K562 (cell line): ENCODE measurements around the gene ATXN2L. TPM values are rescaled to one million over a fixed set of nuclear protein-coding genes. Genes with fewer than 3 reads are reported as not detected.
A peak's percentile ranks its signal among the peaks of the same experiment; 100 is the strongest.

Experiments used
- ATF1 ChIP-seq, 2 experiments: fragments of 450-650 bp in 1 of 2; IDR thresholded peaks; 2 replicates each; pipeline ENCODE4 v1.6.1; 2016; ENCODE audit warnings: missing compliant biosample characterization in 1 of 2, missing genetic modification characterization in 1 of 2
- CEBPG ChIP-seq, 3 experiments: fragments of 200-800 bp in 1 of 3; sonication (Bioruptor generic) in 1 of 3; sonication (generic) in 1 of 3; formaldehyde crosslinking in 1 of 3; IDR thresholded peaks in 2 of 3; conservative IDR thresholded peaks in 1 of 3; 2 replicates each; pipeline versions ENCODE4 v1.6.1 to v1.8.0; 2016 to 2022; ENCODE audit warnings: missing compliant biosample characterization in 2 of 3, missing genetic modification characterization in 2 of 3, mild to moderate bottlenecking in 1 of 3, missing genetic modification reagents in 1 of 3
- DPF2 ChIP-seq: fragments of 450-650 bp; IDR thresholded peaks from 2 replicates; pipeline ENCODE4 v1.6.1; 2016
- ELF4 ChIP-seq: fragments of 450-650 bp; formaldehyde crosslinking; IDR thresholded peaks from 2 replicates; pipeline ENCODE4 v1.4.0; 2022; ENCODE audit warnings: missing genetic modification characterization
- PCBP2 ChIP-seq: fragments of 200-400 bp; formaldehyde crosslinking; IDR thresholded peaks from 2 replicates; pipeline ENCODE4 v1.6.1; 2018; ENCODE audit warnings: low read length, low read depth, mild to moderate bottlenecking, moderate library complexity; ENCODE audit not compliant: poor library complexity, severe bottlenecking
- PHF21A ChIP-seq: fragments of 450-650 bp; IDR thresholded peaks from 2 replicates; pipeline ENCODE4 v1.6.1; 2017; ENCODE audit warnings: low read depth, borderline replicate concordance
- PHTF2 ChIP-seq: fragments of 250-450 bp; sonication (Bioruptor Pico); IDR thresholded peaks from 2 replicates; pipeline ENCODE4 v1.5.0; 2021; ENCODE audit warnings: mild to moderate bottlenecking
- POLR2AphosphoS2 ChIP-seq: IDR thresholded peaks from 2 replicates; pipeline ENCODE4 v1.6.1; 2012; ENCODE audit warnings: low read length, improper control_type of control experiment
- POLR2AphosphoS5 ChIP-seq: IDR thresholded peaks from 2 replicates; pipeline ENCODE4 v1.6.1; 2011; ENCODE audit warnings: mild to moderate bottlenecking, low read depth, low read length, moderate library complexity; ENCODE audit not compliant: control insufficient read depth, insufficient read depth
- TEAD4 ChIP-seq, 2 experiments: sonication (generic) in 1 of 2; formaldehyde crosslinking in 1 of 2; IDR thresholded peaks; 2 replicates each; pipeline versions ENCODE4 v1.6.1 to v1.8.0; 2012 to 2022; ENCODE audit warnings: borderline replicate concordance in 1 of 2, inconsistent platforms in 1 of 2, low read length in 1 of 2, mild to moderate bottlenecking in 1 of 2, missing genetic modification reagents in 1 of 2
- ZNF324 ChIP-seq: fragments of 250-450 bp; sonication (Bioruptor Pico); IDR thresholded peaks from 2 replicates; pipeline ENCODE4 v1.4.0; 2020; ENCODE audit warnings: mild to moderate bottlenecking
- polyA plus RNA-seq, 8 experiments: library from polyadenylated mRNA; depleted of rRNA in 4 of 8; stranded (reverse) in 5 of 8; unstranded in 3 of 8; fragments of >200 nt; fragmentation: Nextera tagmentation in 2 of 8; fragmentation: Illumina TruSeq in 1 of 8; extraction: Ambion mirVana in 2 of 8; extraction: Trizol in 1 of 8; gene quantifications; 2 replicates each; pipeline versions ENCODE4 v1.2.1 to v1.2.3, GENCODE V29; 2011 to 2014; ENCODE audit warnings: inconsistent platforms in 1 of 8, missing spikeins in 1 of 8
- total RNA-seq, 7 experiments: library from RNA; depleted of rRNA in 6 of 7; stranded (reverse); fragments of >200 nt in 6 of 7; fragmentation: Illumina TruSeq in 2 of 7; extraction: Trizol in 2 of 7; gene quantifications; 2 replicates each; pipeline versions ENCODE4 v1.2.1 to v1.2.3, GENCODE V29; 2011 to 2021; ENCODE audit warnings: low replicate concordance in 1 of 7
- TF ChIP-seq, protein P1 (sequence below): sonication (generic); formaldehyde crosslinking; IDR thresholded peaks from 2 replicates; pipeline ENCODE4 v1.8.1; 2023; ENCODE audit warnings: missing genetic modification reagents, mild to moderate bottlenecking, borderline replicate concordance

The ATXN2L gene
- total and polyA plus RNA-seq, 9 of the 15 experiments (the other 6 are each of a cell fraction or from before 2014, with no cell fraction given): 3.8 to 280 (median 37.2) TPM

DNA sequence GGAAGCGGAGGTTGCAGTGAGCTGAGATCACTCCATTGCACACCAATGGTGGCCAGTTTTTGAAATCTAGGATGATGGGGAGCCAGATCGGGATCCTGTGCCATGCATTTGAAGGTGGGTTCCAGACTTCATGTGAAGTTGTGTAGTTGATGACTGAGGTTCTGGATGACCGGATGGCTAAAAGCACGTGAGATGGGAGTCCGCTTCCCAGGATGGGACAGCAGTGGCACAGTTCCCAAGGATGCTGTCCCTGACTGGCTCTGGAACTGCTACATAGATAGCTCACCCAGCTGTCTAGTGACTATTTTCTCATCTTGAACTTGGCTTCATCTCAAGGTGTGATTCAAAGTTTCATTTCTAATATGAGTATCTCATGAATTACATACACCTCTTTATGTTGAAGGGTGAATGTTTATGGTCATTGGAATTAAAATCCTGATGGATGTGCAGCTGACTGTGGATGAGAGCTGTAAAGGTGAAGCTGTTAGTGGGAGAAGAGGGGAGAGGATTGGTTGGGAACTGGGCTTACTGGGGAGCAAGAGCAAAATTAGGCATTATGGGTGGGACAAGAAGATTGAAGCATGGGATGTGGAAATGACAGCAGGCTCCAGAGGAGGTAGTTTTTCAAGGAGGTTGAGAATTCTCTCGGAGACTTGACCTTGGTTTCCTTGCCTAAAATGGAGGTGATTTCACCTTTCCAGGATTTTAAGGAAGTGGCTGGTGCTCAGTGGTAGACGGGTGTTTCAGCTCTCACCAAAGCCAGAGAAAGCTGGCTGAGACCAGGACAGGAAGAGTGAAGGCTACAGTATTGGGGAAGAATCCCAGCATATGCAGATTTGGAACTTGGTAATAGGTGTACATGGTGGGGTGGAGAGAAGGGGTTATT lies 15.1 kb downstream of the ATXN2L start (continued):
- TF ChIP-seq, protein P1, sequence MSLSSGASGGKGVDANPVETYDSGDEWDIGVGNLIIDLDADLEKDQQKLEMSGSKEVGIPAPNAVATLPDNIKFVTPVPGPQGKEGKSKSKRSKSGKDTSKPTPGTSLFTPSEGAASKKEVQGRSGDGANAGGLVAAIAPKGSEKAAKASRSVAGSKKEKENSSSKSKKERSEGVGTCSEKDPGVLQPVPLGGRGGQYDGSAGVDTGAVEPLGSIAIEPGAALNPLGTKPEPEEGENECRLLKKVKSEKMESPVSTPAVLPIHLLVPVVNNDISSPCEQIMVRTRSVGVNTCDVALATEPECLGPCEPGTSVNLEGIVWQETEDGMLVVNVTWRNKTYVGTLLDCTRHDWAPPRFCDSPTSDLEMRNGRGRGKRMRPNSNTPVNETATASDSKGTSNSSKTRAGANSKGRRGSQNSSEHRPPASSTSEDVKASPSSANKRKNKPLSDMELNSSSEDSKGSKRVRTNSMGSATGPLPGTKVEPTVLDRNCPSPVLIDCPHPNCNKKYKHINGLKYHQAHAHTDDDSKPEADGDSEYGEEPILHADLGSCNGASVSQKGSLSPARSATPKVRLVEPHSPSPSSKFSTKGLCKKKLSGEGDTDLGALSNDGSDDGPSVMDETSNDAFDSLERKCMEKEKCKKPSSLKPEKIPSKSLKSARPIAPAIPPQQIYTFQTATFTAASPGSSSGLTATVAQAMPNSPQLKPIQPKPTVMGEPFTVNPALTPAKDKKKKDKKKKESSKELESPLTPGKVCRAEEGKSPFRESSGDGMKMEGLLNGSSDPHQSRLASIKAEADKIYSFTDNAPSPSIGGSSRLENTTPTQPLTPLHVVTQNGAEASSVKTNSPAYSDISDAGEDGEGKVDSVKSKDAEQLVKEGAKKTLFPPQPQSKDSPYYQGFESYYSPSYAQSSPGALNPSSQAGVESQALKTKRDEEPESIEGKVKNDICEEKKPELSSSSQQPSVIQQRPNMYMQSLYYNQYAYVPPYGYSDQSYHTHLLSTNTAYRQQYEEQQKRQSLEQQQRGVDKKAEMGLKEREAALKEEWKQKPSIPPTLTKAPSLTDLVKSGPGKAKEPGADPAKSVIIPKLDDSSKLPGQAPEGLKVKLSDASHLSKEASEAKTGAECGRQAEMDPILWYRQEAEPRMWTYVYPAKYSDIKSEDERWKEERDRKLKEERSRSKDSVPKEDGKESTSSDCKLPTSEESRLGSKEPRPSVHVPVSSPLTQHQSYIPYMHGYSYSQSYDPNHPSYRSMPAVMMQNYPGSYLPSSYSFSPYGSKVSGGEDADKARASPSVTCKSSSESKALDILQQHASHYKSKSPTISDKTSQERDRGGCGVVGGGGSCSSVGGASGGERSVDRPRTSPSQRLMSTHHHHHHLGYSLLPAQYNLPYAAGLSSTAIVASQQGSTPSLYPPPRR (CRISPR knock-in tag): no peak
- TF ChIP-seq PHTF2 (CRISPR knock-in tag): no peak
- TF ChIP-seq ELF4 (CRISPR knock-in tag): peak; percentile 63; the same call in 1 of the 2 replicates
- TF ChIP-seq DPF2: no peak
- peak; percentile 28; the same call in 1 of the 2 replicates for TF ChIP-seq POLR2AphosphoS5
- TF ChIP-seq PCBP2: no peak
- TF ChIP-seq ZNF324 (CRISPR knock-in tag): 0 out of 2 replicates have a peak, but pooled peaks have one; percentile 11
- TF ChIP-seq POLR2AphosphoS2: 0 out of 2 replicates have a peak, but pooled peaks have one; percentile 33
- TF ChIP-seq TEAD4 (IDR thresholded peaks at IDR 0.05; ENCODE audit: low read length): no peak
- no peak for TF ChIP-seq TEAD4 (CRISPR knock-in tag; IDR thresholded peaks at IDR 0.05; ENCODE audit: borderline replicate concordance)
- no peak for TF ChIP-seq PHF21A
- no peak for TF ChIP-seq ATF1 (CRISPR knock-in tag; IDR thresholded peaks at IDR 0.05)
- TF ChIP-seq ATF1 (tag; IDR thresholded peaks at IDR 0.05): no peak
- no peak for TF ChIP-seq CEBPG (CRISPR knock-in tag; IDR thresholded peaks at IDR 0.05)
- TF ChIP-seq CEBPG (tag; conservative IDR thresholded peaks at IDR 0.05 in 1 of 2, IDR thresholded peaks at IDR 0.05 in 1 of 2): no peak
